Stimulated activated naive CD8-positive, alpha-beta T cell treated with anti-CD3 and anti-CD28 coated beads, Interleukin-15, Interleukin-2, amounts not matched to agents 100 ng/mL and 50 ng/mL, for 24 hours (primary cell): ENCODE measurements around the gene TUBB2B.

Source experiments
- H3K27ac Mint-ChIP-seq: one replicate; pipeline ENCODE4 v1.8.0; 2021; ENCODE audit warnings: mild to moderate bottlenecking, mixed read lengths
- H3K27me3 Mint-ChIP-seq: one replicate; pipeline ENCODE4 v1.8.0; 2021; ENCODE audit warnings: mixed read lengths
- H3K36me3 Mint-ChIP-seq: one replicate; pipeline ENCODE4 v1.8.0; 2021; ENCODE audit warnings: low read depth, mixed read lengths
- H3K4me1 Mint-ChIP-seq: one replicate; pipeline ENCODE4 v1.8.0; 2021; ENCODE audit warnings: low read depth, mixed read lengths
- H3K4me3 Mint-ChIP-seq: one replicate; pipeline ENCODE4 v1.8.0; 2021; ENCODE audit warnings: mild to moderate bottlenecking, mixed read lengths
- H3K9me3 Mint-ChIP-seq: one replicate; pipeline ENCODE4 v1.8.0; 2021; ENCODE audit warnings: mixed read lengths

Gene TUBB2B

DNA sequence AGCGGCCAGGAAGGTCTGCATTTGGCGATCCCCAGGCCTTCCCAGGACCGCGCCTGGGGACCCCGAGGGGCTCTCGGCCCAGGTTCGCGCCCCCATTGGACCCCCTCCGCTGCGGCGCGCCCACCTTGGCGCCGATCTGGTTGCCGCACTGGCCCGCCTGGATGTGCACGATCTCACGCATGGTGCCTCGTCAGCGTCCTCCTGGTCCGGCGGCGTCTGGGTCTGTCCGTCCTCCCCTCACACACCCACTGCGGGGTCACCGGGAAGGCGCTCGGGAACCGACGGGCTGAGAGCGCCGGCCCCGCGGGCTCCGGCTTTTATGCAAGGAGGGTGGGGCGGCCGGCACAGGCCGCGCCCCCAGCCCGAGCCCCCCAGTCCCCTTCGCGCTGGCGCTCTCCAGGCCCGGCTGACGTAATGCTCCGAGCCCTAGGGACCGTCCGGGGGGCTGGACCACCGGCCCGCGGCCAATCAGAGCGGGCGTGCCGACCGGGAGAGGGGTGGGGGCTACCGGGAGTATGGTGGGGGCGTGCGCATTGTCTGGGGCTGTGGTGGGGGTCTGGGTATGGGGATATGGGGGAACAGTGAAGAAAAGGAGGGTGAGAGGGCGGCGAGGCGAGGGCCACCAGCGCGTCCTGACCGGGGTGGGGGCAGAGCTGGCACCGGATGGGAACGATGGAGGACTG is at the start of gene TUBB2B:
TUBB2B (minus strand) TSS at position 291 of the 683 bp plus-strand sequence; CDS start at position 181, 110 bp downstream.
- Mint-ChIP-seq H3K27ac (no peak within 1 kb of the TSS), H3K27me3 (peaks cover 77% of the 10 kb centered on the region), H3K9me3 (no peaks in the 10 kb centered on the region), H3K4me3 (peak within 1 kb of the TSS; percentile 72), H3K4me1 (peaks cover 50% of the 10 kb centered on the region), H3K36me3 (no peaks in the 10 kb centered on the region)

DNA sequence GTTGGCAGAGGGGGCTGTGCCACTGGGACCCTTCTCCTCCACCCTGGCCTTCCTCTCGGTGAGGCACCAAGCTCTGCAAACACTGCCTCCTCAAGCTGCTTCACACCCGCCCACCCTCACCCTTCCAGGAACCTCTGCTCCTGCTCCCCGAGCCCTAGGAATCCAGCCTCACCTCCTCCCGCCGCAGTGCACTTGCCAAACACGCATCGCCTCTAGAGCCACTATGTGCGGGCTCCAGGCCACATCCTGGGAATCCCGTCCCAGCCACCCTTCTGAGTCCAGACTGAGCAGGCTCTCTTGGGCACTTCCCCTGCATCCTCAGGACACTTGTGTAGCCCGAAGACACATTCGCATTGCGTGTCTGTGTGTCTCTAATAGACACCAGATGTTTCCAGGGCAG is 49.8 kb upstream of the TUBB2B start:
- no peaks in the 10 kb centered on the region for H3K27me3 Mint-ChIP-seq
- no peak overlapping the region for H3K27ac Mint-ChIP-seq
- H3K4me3 Mint-ChIP-seq, result no peak overlapping the region
- no peaks in the 10 kb centered on the region for H3K9me3 Mint-ChIP-seq
- peaks cover 6% of the 10 kb centered on the region for H3K4me1 Mint-ChIP-seq
- H3K36me3 Mint-ChIP-seq, result peaks cover 8% of the 10 kb centered on the region

- Mint-ChIP-seq H3K9me3 (no peaks in the 10 kb centered on the region), H3K27me3 (no peaks in the 10 kb centered on the region), H3K36me3 (peaks cover 16% of the 10 kb centered on the region), H3K4me3 (no peak overlapping the region), H3K27ac (no peak overlapping the region), H3K4me1 (peaks cover 6% of the 10 kb centered on the region)
Measured at GRCh38 chr6:3276174-3277167, 49.0 kb upstream of the TUBB2B start.

GRCh38 chr6:3273707-3274521 is 46.5 kb upstream of the TUBB2B start:
- H3K4me3 Mint-ChIP-seq, result no peak overlapping the region
- H3K27me3 Mint-ChIP-seq, result no peaks in the 10 kb centered on the region
- H3K27ac Mint-ChIP-seq, result no peak overlapping the region
- peaks cover 6% of the 10 kb centered on the region for H3K4me1 Mint-ChIP-seq
- H3K36me3 Mint-ChIP-seq, result peaks cover 38% of the 10 kb centered on the region
- no peaks in the 10 kb centered on the region for H3K9me3 Mint-ChIP-seq

DNA sequence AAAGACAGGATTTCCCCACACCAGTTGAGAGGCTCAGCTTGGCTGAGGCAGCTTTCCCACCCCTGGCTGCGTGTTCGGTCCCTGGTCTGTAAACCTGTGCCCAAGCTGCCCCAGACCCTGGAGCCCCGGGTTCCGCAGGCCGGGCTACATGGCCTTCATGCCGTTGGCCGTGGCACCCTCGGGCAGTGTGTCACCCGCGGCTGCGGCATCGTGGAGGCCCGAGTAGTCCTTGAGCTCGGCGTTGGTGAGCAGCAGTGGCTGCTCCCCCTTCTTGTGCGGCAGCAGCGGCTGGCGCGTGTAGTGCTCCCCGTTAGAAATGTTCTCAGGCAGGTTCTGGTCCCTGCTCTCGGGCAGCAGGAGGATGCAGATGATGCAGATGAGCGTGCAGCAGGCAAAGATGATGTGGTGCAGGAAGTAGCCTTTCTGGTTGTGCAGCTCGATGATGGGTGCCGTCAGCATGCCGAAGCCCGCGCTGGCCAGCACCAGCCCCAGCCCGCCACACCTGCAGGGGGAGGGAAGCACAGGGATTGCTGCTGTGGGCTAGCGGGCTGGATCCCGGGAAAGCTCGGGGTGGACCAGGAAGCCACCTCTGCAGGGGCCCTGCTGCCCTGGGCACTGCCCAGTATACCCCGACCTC is 45.6 kb upstream of the TUBB2B start:
- no peak overlapping the region for H3K27ac Mint-ChIP-seq
- no peak overlapping the region for H3K4me3 Mint-ChIP-seq
- peaks cover 6% of the 10 kb centered on the region for H3K4me1 Mint-ChIP-seq
- H3K9me3 Mint-ChIP-seq, result no peaks in the 10 kb centered on the region
- no peaks in the 10 kb centered on the region for H3K27me3 Mint-ChIP-seq
- peaks cover 46% of the 10 kb centered on the region for H3K36me3 Mint-ChIP-seq

DNA sequence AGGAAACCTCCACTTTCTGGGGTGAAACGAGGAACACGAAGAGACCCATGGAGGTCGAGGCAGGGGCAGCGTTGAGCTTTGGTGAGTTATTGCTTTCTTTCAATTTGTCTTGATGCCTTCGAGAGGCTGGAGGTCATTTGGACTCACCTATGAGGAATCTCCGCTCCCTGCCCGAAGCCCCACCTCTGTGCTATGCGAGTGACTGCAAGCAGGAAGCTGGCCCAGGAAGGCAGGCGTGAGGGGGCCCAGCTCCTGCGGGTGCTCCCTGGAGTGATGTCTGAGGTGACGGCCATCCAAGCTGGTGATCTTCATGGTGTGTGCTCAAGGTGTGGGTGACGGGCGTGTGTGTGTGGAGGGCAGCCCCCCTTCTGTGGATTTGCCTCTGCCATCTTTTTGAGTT is 44.3 kb upstream of the TUBB2B start:
- Mint-ChIP-seq H3K4me1 (peaks cover 6% of the 10 kb centered on the region), H3K36me3 (peaks cover 54% of the 10 kb centered on the region), H3K27me3 (no peaks in the 10 kb centered on the region), H3K27ac (no peak overlapping the region), H3K9me3 (no peaks in the 10 kb centered on the region), H3K4me3 (no peak overlapping the region)

GRCh38 chr6:3270258-3270657 is 42.8 kb upstream of the TUBB2B start:
- H3K36me3 Mint-ChIP-seq, result peaks cover 58% of the 10 kb centered on the region
- H3K4me3 Mint-ChIP-seq, result no peak overlapping the region

GRCh38 chr6:3269281-3269975 is 42.0 kb upstream of the TUBB2B start:
- no peak overlapping the region for H3K4me3 Mint-ChIP-seq
- H3K36me3 Mint-ChIP-seq, result peaks cover 62% of the 10 kb centered on the region
- no peak overlapping the region for H3K27ac Mint-ChIP-seq
- no peaks in the 10 kb centered on the region for H3K9me3 Mint-ChIP-seq
- H3K27me3 Mint-ChIP-seq, result no peaks in the 10 kb centered on the region
- peaks cover 12% of the 10 kb centered on the region for H3K4me1 Mint-ChIP-seq

More at GRCh38 chr6:3270258-3270657, 42.8 kb upstream of the TUBB2B start:
- no peak overlapping the region for H3K27ac Mint-ChIP-seq
- H3K9me3 Mint-ChIP-seq, result no peaks in the 10 kb centered on the region
- no peaks in the 10 kb centered on the region for H3K27me3 Mint-ChIP-seq
- H3K4me1 Mint-ChIP-seq, result peaks cover 6% of the 10 kb centered on the region

DNA sequence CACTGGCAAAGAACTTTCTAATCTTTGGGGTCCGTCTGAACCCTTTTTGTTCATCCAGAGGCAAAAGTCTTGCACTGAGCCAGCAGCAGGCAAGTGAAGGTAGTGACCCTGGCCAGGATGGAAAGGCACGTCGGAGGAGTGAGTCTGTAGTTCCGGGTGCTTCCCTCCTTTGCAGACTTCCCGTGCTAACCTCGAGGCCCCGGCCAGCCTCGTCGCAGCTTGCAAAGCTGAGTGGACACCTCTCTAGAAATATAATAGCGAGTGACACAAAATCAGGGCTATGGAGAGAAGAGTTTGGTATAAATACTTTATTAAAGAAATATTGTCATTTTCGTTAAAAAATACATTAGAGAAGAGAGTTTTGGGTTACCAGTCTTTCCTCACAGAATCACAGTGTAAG is 41.2 kb upstream of the TUBB2B start:
- Mint-ChIP-seq H3K36me3 (peaks cover 65% of the 10 kb centered on the region), H3K27me3 (no peaks in the 10 kb centered on the region), H3K4me1 (peaks cover 14% of the 10 kb centered on the region), H3K4me3 (no peak overlapping the region), H3K27ac (no peak overlapping the region), H3K9me3 (no peaks in the 10 kb centered on the region)

DNA sequence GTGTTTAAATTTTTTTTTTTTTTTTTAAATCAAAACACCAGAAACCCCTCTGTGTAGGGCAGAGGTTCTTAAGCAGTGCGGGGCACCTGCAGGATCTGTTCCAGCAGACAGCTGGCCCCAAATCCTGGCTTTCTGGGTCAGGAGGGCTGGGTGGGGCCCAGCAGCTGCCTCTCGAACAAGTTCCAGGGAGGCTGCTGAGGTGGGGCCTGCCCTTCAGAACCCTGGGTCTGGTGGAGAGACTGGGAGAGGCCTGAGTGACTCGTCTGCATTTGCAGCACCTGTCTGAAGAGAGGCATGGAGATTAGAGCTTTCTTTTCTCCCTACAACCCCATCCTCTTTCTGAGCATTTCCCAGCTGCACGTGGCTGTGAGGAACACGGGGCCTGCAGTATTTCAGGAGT is 39.7 kb upstream of the TUBB2B start:
- peaks cover 27% of the 10 kb centered on the region for H3K4me1 Mint-ChIP-seq
- H3K27me3 Mint-ChIP-seq, result no peaks in the 10 kb centered on the region
- H3K36me3 Mint-ChIP-seq, result peaks cover 73% of the 10 kb centered on the region
- no peak overlapping the region for H3K27ac Mint-ChIP-seq
- H3K9me3 Mint-ChIP-seq, result no peaks in the 10 kb centered on the region
- H3K4me3 Mint-ChIP-seq, result no peak overlapping the region

- H3K9me3 Mint-ChIP-seq, result no peaks in the 10 kb centered on the region
- H3K4me1 Mint-ChIP-seq, result peaks cover 37% of the 10 kb centered on the region
- no peaks in the 10 kb centered on the region for H3K27me3 Mint-ChIP-seq
- no peak overlapping the region for H3K27ac Mint-ChIP-seq
- H3K4me3 Mint-ChIP-seq, result no peak overlapping the region
- H3K36me3 Mint-ChIP-seq, result peaks cover 74% of the 10 kb centered on the region
Measured at GRCh38 chr6:3266170-3266569, 38.7 kb upstream of the TUBB2B start.

DNA sequence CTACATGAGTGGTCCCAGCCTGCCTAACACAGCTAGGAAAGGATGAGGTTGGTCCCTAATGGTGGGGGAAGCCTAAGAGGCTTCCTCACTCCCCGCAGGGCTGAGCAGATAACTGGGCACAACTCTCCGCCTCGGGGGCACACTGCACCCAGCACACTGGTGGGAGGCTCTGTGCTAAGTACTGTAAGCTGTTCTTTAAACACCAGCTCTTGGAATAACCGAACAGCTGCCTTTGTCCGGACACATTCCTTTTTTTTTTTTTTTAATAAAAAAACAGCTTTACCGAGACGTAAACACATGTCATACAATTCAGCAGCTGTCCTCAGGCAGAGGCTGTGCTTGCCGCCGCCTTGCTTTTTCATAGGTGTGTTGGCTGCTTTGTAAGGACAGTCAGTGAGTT is 38.2 kb upstream of the TUBB2B start:
- H3K27me3 Mint-ChIP-seq, result no peaks in the 10 kb centered on the region
- no peaks in the 10 kb centered on the region for H3K9me3 Mint-ChIP-seq
- no peak overlapping the region for H3K4me3 Mint-ChIP-seq
- H3K36me3 Mint-ChIP-seq, result peaks cover 74% of the 10 kb centered on the region
- H3K4me1 Mint-ChIP-seq, result peaks cover 42% of the 10 kb centered on the region
- no peak overlapping the region for H3K27ac Mint-ChIP-seq

GRCh38 chr6:3264356-3264755 is 36.9 kb upstream of the TUBB2B start:
- Mint-ChIP-seq H3K9me3 (no peaks in the 10 kb centered on the region), H3K4me1 (peaks cover 53% of the 10 kb centered on the region), H3K27ac (no peak overlapping the region), H3K36me3 (peaks cover 72% of the 10 kb centered on the region), H3K27me3 (no peaks in the 10 kb centered on the region), H3K4me3 (no peak overlapping the region)

DNA sequence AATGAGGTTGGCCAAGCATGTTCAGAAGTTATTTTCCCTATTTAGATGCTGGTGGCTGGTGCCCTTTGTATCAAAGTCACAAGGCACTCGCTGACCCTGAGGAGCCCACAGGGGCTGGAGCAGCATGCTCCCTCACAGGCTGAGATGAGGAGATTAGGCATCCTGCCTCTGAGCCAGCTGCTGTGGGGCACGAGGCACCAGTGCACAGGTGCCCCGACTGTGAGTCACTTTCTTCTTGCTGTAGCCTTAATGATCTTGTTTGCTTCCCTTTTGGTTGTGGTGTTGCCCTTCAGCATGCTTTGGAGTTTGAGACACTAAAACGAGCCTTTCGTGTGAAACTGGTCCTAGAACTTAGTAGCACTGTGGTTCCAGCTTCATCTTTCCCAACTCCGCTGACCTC is 35.6 kb upstream of the TUBB2B start:
- H3K9me3 Mint-ChIP-seq, result no peaks in the 10 kb centered on the region
- peaks cover 54% of the 10 kb centered on the region for H3K4me1 Mint-ChIP-seq
- peak overlapping the region; percentile 11 for H3K27ac Mint-ChIP-seq
- H3K27me3 Mint-ChIP-seq, result no peaks in the 10 kb centered on the region
- H3K36me3 Mint-ChIP-seq, result peaks cover 61% of the 10 kb centered on the region
- no peak overlapping the region for H3K4me3 Mint-ChIP-seq
